ENCODE data around the gene ROR1.

DNA sequence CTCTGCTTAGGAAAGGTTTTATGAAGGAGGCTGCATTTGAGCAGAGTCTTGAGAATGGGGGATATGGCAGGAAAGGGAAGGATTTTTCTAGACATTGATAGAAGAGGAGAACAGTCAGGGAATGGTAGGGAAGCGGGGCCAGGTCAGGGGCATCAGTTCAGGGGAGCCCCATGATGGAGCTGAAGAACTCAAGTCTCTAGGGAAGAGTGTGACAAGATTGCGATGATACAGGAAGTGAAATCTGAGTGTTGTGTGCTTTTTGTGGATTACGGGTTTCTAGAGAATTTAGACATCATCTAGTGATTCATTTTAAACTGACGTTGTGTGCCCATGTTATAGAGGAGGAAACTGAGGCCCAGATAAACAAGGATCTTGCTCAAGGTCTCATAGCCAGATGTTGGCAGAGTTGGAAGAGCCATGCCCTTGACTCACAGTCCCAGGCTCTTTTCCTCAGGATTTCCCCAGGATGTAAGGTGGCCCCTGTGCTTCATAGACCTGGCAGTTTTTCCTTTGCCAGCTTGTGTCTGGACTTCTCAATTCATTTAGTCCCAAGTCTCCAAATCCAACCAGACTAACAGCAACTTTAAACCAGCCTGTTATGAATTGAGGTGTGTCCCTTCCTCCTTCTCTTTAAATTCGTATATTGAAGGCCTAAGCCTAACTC lies 130.3 kb downstream of the ROR1 start:
- TF ChIP-seq, protein P1, sequence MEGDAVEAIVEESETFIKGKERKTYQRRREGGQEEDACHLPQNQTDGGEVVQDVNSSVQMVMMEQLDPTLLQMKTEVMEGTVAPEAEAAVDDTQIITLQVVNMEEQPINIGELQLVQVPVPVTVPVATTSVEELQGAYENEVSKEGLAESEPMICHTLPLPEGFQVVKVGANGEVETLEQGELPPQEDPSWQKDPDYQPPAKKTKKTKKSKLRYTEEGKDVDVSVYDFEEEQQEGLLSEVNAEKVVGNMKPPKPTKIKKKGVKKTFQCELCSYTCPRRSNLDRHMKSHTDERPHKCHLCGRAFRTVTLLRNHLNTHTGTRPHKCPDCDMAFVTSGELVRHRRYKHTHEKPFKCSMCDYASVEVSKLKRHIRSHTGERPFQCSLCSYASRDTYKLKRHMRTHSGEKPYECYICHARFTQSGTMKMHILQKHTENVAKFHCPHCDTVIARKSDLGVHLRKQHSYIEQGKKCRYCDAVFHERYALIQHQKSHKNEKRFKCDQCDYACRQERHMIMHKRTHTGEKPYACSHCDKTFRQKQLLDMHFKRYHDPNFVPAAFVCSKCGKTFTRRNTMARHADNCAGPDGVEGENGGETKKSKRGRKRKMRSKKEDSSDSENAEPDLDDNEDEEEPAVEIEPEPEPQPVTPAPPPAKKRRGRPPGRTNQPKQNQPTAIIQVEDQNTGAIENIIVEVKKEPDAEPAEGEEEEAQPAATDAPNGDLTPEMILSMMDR (IDR thresholded peaks at IDR 0.05; ENCODE audit: extremely low read depth in 1 of 2, insufficient read depth in 1 of 2, low read depth in 1 of 2, low read length in 2 of 2), result no peak
- TF ChIP-seq POLR2A (IDR thresholded peaks at IDR 0.05; ENCODE audit: low read depth, low read length), result no peak
- TF ChIP-seq POLR2AphosphoS5 (IDR thresholded peaks at IDR 0.05; ENCODE audit: insufficient read depth, low read depth, low read length), result no peak
- no peak for TF ChIP-seq MYC (IDR thresholded peaks at IDR 0.05; ENCODE audit: low read depth, low read length)
- TF ChIP-seq FOS (IDR thresholded peaks at IDR 0.05; ENCODE audit: borderline replicate concordance, insufficient read depth, low read length), result no peak
- TF ChIP-seq EZH2 (IDR thresholded peaks at IDR 0.05; ENCODE audit: borderline replicate concordance, low read depth, low read length, severe bottlenecking), result no peak
- TF ChIP-seq, protein P2, sequence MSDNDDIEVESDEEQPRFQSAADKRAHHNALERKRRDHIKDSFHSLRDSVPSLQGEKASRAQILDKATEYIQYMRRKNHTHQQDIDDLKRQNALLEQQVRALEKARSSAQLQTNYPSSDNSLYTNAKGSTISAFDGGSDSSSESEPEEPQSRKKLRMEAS (IDR thresholded peaks at IDR 0.05; ENCODE audit: insufficient read depth, insufficient read length), result no peak
- no peak for TF ChIP-seq JUN (IDR thresholded peaks at IDR 0.05; ENCODE audit: borderline replicate concordance, insufficient read depth, insufficient read length, low read depth)

All from endothelial cell of umbilical vein (primary cell).